ENCODE data around the gene USP21. TPM values are rescaled to one million over a fixed set of nuclear protein-coding genes. Genes with fewer than 3 reads are reported as not detected.

USP21 gene
- total RNA-seq, 1 experiment from 2014 or later, result 38.2 TPM

DNA sequence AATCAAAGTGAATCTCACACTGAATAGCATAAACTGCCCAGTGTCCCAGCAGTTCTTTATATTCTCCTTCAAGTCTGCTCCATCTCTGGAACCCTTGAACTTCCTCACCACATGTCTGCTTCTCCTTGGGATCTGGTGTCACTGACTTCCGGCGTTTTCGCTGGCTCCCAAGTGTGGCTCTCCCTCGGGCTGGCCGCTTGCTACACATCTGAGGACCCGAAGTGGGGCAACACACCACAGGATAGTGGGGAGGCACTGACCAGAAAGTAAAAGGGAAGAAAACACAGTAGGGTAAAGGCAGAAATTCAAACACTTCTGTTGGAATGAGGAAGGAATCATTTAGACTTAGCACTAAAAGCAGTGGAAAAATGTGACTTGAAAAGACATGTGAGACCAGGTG lies 36.3 kb upstream of the USP21 start:
- peaks cover 5% of the 10 kb centered on the region for H3K36me3 ChIP-seq (ENCODE audit: control insufficient read depth, insufficient read depth, low read length)
- Mint-ChIP-seq H3K36me3 (ENCODE audit: insufficient read depth, unreplicated experiment) (peaks cover 77% of the 10 kb centered on the region), H3K4me3 (ENCODE audit: unreplicated experiment) (no peak overlapping the region), H3K27ac (ENCODE audit: unreplicated experiment) (no peak overlapping the region), H3K27me3 (ENCODE audit: insufficient read depth, unreplicated experiment) (no peaks in the 10 kb centered on the region), H3K9me3 (ENCODE audit: unreplicated experiment) (no peaks in the 10 kb centered on the region), H3K4me1 (ENCODE audit: low read depth, unreplicated experiment) (peaks cover 13% of the 10 kb centered on the region)
- no peak for DNase-seq
- peaks cover 17% of the 10 kb centered on the region for H3K4me1 ChIP-seq
- TF ChIP-seq, protein P1, sequence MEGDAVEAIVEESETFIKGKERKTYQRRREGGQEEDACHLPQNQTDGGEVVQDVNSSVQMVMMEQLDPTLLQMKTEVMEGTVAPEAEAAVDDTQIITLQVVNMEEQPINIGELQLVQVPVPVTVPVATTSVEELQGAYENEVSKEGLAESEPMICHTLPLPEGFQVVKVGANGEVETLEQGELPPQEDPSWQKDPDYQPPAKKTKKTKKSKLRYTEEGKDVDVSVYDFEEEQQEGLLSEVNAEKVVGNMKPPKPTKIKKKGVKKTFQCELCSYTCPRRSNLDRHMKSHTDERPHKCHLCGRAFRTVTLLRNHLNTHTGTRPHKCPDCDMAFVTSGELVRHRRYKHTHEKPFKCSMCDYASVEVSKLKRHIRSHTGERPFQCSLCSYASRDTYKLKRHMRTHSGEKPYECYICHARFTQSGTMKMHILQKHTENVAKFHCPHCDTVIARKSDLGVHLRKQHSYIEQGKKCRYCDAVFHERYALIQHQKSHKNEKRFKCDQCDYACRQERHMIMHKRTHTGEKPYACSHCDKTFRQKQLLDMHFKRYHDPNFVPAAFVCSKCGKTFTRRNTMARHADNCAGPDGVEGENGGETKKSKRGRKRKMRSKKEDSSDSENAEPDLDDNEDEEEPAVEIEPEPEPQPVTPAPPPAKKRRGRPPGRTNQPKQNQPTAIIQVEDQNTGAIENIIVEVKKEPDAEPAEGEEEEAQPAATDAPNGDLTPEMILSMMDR (IDR thresholded peaks at IDR 0.05; ENCODE audit: insufficient read depth in 1 of 2, low read depth in 1 of 2, low read length in 1 of 2, severe bottlenecking in 1 of 2, unreplicated experiment in 1 of 2), result no peak
- POLR2A ChIA-PET, result no interaction called here
- no TSS peak for BruUV-seq (replicated peaks)
- CTCF ChIA-PET, result no interaction called here
- intact Hi-C loops (cut with micrococcal nuclease; ENCODE audit: unreplicated experiment), result no loop called here
- no peaks in the 10 kb centered on the region for H3K27me3 ChIP-seq (replicated peaks; ENCODE audit: control insufficient read depth, insufficient read depth, low read length)
- H3K4me3 ChIP-seq (ENCODE audit: low read depth, low read length), result no peak overlapping the region
- no peaks in the 10 kb centered on the region for H3K9me3 ChIP-seq

DNA sequence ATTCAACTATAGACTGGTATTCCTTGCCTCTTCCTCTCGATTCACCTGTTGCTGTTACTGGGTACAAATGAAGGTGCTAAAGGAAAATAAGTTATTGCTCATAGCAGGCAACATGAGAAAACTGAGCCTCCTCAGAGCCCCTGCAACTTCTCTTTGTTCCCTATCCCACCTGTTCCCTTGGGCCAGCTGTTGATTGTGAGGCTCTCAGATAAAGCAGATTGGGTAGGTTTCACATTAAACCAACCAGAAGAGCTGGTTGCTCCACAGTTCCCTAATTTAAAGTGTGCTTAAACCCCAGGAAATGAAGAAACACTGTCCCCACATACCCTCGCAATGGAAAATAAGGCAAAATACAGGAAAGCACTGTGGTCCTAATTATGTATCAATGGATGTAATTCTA lies 31.7 kb upstream of the USP21 start:
- H3K27me3 ChIP-seq (replicated peaks; ENCODE audit: control insufficient read depth, insufficient read depth, low read length), result no peaks in the 10 kb centered on the region
- H3K4me1 ChIP-seq, result no peaks in the 10 kb centered on the region
- CTCF ChIA-PET, result no interaction called here
- POLR2A ChIA-PET, result no interaction called here
- no peaks in the 10 kb centered on the region for H3K9me3 ChIP-seq
- no peak for DNase-seq
- intact Hi-C loops (cut with micrococcal nuclease; ENCODE audit: unreplicated experiment), result no loop called here
- Mint-ChIP-seq H3K4me3 (ENCODE audit: unreplicated experiment) (no peak overlapping the region), H3K4me1 (ENCODE audit: low read depth, unreplicated experiment) (no peaks in the 10 kb centered on the region), H3K9me3 (ENCODE audit: unreplicated experiment) (no peaks in the 10 kb centered on the region), H3K27ac (ENCODE audit: unreplicated experiment) (no peak overlapping the region), H3K36me3 (ENCODE audit: insufficient read depth, unreplicated experiment) (peaks cover 49% of the 10 kb centered on the region), H3K27me3 (ENCODE audit: insufficient read depth, unreplicated experiment) (no peaks in the 10 kb centered on the region)
- BruUV-seq (replicated peaks), result no TSS peak
- no peak overlapping the region for H3K4me3 ChIP-seq (ENCODE audit: low read depth, low read length)
- H3K36me3 ChIP-seq (ENCODE audit: control insufficient read depth, insufficient read depth, low read length), result peaks cover 3% of the 10 kb centered on the region; the same call in 1 of the 2 replicates
- TF ChIP-seq, protein P1 (IDR thresholded peaks at IDR 0.05; ENCODE audit: insufficient read depth in 1 of 2, low read depth in 1 of 2, low read length in 1 of 2, severe bottlenecking in 1 of 2, unreplicated experiment in 1 of 2), result no peak

DNA sequence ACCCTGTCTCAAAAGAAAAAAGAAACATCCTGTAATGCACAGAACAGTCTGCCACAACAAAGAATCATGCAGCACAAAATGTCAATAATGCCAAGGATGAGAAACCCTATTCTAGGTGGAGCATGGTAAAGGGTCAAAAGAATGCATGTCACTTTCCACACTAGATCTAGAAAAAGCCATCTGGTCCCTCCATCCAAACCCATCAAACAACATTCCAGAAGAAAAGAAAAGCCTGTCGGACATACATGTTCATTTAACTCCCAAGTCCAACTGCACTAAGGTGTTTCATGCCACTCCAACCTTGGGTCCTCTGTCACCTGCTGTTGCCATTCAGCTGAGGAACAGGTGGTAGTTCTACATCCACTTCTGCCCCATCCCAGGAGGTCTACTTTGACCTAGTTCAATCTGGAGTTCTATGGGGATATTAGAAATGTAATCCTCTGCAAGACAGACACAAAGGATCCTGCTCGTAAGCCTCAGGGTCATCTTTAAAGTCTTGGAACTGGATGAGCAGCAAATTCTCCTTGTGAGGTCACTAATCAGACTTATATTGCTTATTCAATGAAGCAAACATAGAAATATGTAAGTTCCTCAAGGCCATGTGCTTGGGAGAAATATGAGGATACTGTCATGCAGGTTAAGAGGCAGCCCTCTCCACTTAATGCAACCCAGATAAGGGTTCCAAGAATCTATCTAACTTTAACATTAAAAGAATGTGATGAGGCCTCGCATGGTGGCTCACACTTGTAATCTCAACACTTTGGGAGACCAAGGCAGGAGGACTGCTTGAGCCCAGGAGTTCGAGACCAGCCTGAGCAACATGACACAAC lies 30.5 kb upstream of the USP21 start:
- Histone ChIP-seq H3K36me3 (ENCODE audit: control insufficient read depth, insufficient read depth, low read length) (peaks cover 1% of the 10 kb centered on the region; the same call in 1 of the 2 replicates), H3K4me1 (no peaks in the 10 kb centered on the region), H3K4me3 (ENCODE audit: low read depth, low read length) (no peak overlapping the region), H3K9me3 (no peaks in the 10 kb centered on the region), H3K27me3 (replicated peaks; ENCODE audit: control insufficient read depth, insufficient read depth, low read length) (no peaks in the 10 kb centered on the region)
- POLR2A ChIA-PET, result no interaction called here
- H3K9me3 Mint-ChIP-seq (ENCODE audit: unreplicated experiment), result no peaks in the 10 kb centered on the region
- BruUV-seq (replicated peaks), result no TSS peak
- no peak overlapping the region for H3K4me3 Mint-ChIP-seq (ENCODE audit: unreplicated experiment)
- DNase-seq, result no peak
- no peak overlapping the region for H3K27ac Mint-ChIP-seq (ENCODE audit: unreplicated experiment)
- intact Hi-C loops (cut with micrococcal nuclease; ENCODE audit: unreplicated experiment), result no loop called here
- H3K36me3 Mint-ChIP-seq (ENCODE audit: insufficient read depth, unreplicated experiment), result peaks cover 38% of the 10 kb centered on the region
- no peaks in the 10 kb centered on the region for H3K4me1 Mint-ChIP-seq (ENCODE audit: low read depth, unreplicated experiment)
- TF ChIP-seq, protein P1 (IDR thresholded peaks at IDR 0.05; ENCODE audit: insufficient read depth in 1 of 2, low read depth in 1 of 2, low read length in 1 of 2, severe bottlenecking in 1 of 2, unreplicated experiment in 1 of 2), result no peak
- CTCF ChIA-PET, result no interaction called here
- no peaks in the 10 kb centered on the region for H3K27me3 Mint-ChIP-seq (ENCODE audit: insufficient read depth, unreplicated experiment)
